T follicular helper cell (primary cell): ENCODE results near the gene LYZL2.
"Not testable (repeated sequence)": the region's sequence is repeated elsewhere in the genome, so short reads cannot be mapped to it uniquely, and the experiment has no call there.

Experiments
- DNase-seq: peaks from one replicate; pipeline ENCODE4 v3.0.0-alpha.2; 2020; ENCODE audit warnings: low read depth

LYZL2 gene

GRCh38 chr10:30594077-30594476, 35.5 kb downstream of the LYZL2 start:
- DNase-seq: no peak

- not testable (repeated sequence) for DNase-seq
These were observed 36.8 kb downstream of the LYZL2 start for GRCh38 chr10:30592770-30593169.

GRCh38 chr10:30591249-30591670, 38.3 kb downstream of the LYZL2 start:
- DNase-seq: peak; percentile 33

- DNase-seq: no peak
These were observed 40.1 kb downstream of the LYZL2 start for GRCh38 chr10:30589441-30589840.

- no peak for DNase-seq
These were observed 42.0 kb downstream of the LYZL2 start for GRCh38 chr10:30587522-30588031.

- DNase-seq: no peak
These were observed 42.7 kb downstream of the LYZL2 start for GRCh38 chr10:30586828-30587227.

GRCh38 chr10:30583778-30584415, 45.7 kb downstream of the LYZL2 start:
- DNase-seq: no peak

- no peak for DNase-seq
These were observed 47.7 kb downstream of the LYZL2 start for GRCh38 chr10:30581779-30582380.

GRCh38 chr10:30580676-30581075, 48.9 kb downstream of the LYZL2 start:
- DNase-seq: no peak

GRCh38 chr10:30580241-30580640, 49.3 kb downstream of the LYZL2 start:
- no peak for DNase-seq

GRCh38 chr10:30579574-30579973, 50.0 kb downstream of the LYZL2 start:
- DNase-seq: no peak

GRCh38 chr10:30577048-30577447, 52.5 kb downstream of the LYZL2 start:
- no peak for DNase-seq

GRCh38 chr10:30576641-30577040, 52.9 kb downstream of the LYZL2 start:
- DNase-seq: no peak

GRCh38 chr10:30574432-30574796, 55.1 kb downstream of the LYZL2 start:
- no peak for DNase-seq

GRCh38 chr10:30573721-30574431, 55.7 kb downstream of the LYZL2 start:
- DNase-seq: no peak

- DNase-seq: no peak
These were observed 64.1 kb downstream of the LYZL2 start for GRCh38 chr10:30565449-30565848.

- DNase-seq: no peak
These were observed 66.8 kb downstream of the LYZL2 start for GRCh38 chr10:30562787-30563186.
